GM12872 (cell line): ENCODE data around the gene SOX5.

Experiments used
- TF ChIP-seq, protein P1 (sequence below): IDR thresholded peaks from 3 replicates; pipeline ENCODE4 v1.5.1; 2011; ENCODE audit warnings: low read depth, mild to moderate bottlenecking, low read length, moderate library complexity; ENCODE audit not compliant: insufficient read depth

SOX5 gene

DNA sequence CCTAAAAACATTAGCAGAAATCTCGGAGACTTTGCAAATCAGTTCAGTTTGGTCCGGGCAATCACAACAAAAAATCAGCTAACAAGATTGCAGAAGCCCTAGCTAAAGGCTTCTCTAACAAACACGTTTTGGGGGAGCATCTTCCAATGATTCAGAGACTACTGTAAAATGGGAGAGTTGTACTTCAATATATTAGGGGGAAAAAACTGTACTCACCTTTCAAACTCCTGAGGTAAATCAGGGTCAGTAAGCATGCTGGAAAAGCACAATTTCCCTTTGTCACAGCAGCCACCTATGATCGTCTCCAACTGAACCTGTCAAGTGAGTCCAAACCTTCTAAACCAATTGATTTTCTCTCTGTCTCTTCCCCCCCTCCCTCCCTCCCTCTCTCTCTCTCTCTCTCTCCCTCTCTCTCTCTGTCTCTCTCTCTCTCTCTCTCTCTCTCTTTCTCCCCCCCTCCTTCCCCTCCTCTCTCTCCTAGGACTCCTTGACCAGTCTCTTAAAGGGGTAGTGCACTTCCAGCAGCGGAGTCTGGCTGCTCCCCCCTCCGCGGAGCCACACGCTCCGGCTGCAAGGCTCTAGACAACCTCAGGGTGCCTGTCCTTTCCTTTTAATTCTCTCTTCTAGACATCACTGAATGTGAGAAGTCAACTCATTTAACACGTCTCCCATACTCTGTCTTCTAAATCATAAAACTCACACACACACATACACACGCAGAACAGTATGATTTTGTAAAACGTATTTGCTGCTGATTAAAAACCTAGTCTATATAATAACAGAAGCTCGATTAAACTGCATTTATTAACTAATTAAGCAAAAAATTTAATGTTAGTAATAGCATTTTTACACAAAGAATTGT is at the start of gene SOX5:
Gene SOX5, minus strand, starts transcription at position 323 of the 862 bp plus-strand sequence. Its CDS starts 69 bp downstream, at position 254.
- TF ChIP-seq, protein P1, sequence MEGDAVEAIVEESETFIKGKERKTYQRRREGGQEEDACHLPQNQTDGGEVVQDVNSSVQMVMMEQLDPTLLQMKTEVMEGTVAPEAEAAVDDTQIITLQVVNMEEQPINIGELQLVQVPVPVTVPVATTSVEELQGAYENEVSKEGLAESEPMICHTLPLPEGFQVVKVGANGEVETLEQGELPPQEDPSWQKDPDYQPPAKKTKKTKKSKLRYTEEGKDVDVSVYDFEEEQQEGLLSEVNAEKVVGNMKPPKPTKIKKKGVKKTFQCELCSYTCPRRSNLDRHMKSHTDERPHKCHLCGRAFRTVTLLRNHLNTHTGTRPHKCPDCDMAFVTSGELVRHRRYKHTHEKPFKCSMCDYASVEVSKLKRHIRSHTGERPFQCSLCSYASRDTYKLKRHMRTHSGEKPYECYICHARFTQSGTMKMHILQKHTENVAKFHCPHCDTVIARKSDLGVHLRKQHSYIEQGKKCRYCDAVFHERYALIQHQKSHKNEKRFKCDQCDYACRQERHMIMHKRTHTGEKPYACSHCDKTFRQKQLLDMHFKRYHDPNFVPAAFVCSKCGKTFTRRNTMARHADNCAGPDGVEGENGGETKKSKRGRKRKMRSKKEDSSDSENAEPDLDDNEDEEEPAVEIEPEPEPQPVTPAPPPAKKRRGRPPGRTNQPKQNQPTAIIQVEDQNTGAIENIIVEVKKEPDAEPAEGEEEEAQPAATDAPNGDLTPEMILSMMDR = no peak

DNA sequence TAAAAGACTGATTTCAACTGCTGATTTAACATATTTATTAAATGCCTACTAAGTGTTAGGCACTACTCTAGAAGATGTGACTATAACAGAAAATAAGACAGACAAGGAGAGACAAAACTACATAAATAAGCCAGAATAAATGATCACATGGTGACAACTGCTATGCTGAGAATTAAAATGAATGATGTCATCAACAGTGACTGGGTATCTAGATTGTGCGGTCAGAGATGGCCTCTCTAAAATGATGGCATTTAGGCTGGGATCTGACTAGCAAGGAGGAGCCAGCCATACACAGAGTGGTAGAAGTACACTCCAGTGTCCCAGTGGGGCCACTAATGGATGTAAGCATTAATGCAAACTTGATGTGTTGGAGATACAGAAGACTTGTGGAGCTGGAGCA is 37.6 kb upstream of the SOX5 start:
- TF ChIP-seq, protein P1 = no peak

DNA sequence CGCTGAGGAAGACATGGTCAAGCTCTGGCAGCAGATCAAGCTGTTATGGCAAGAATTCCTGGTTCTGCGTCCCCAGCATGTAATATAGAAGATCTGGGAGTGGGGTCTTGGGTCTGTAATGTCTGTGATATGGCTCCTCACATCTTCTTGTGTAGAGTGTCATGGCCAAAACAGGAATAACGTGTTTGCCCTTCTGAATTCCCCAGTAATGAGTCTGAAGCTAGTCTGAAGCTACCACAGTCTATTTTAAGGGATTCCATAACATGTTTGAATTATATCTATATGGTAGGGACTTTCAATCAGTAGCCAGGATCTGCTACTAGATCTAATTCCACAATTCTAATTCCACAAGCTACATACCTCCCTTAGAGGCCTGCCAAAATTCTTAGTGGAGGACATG is 31.4 kb upstream of the SOX5 start:
- TF ChIP-seq, protein P1 = no peak

DNA sequence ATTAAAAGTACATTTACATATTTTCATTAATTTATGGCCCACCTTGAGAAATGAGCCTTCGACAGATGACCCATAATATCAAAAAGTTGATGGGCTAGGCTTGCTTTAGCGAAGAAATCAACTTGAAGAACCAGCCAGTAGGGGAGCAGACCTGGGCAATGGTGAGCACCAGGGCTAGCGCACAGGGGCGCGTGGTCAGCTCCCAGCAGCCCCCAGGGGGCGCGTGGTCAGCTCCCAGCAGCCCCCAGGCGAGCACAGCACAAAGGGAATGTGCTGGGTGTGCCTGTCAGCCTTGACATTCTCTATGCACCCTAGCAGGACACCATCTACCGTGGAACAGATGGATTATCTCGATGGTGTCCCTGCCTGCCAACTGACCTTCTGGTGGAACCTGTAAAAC is 15.3 kb upstream of the SOX5 start:
- TF ChIP-seq, protein P1 = no peak

DNA sequence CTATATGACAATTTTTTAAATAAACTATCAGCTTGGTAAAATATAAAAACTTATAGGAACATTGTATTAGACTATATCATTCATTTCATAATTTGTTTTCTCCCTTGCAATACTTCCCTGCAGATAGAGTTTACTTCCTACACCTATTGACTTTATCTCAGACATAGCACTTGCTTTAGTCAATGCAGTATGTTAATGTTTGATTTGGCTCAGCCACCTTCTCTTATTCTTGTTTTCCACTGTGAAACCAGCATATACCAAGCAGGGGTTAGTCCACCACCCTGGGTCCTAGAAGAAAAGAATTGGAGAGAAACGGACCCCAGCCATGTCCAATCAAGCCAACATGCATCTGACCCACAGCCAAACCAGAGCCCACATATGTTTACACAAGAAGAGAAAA is 10.4 kb upstream of the SOX5 start:
- TF ChIP-seq, protein P1 = no peak

DNA sequence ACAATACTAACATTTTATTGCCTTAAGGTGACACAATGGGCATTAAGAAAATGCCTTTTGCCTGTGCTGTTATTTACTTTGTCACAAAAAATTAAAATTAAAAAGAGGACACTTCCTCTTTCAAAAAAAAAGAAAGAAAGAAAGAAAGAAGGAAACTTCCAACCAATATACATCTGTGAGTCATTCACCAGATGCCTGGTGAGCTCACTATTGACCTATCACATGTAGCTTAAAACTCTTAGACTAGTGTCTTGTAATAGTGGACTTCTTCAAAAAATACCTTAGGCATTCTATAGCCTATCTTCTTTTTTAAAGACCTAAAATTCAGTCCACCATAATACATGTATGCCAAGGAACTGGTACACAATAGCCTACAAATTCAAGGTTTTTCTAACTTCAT is 4.9 kb upstream of the SOX5 start:
- TF ChIP-seq, protein P1 = no peak

DNA sequence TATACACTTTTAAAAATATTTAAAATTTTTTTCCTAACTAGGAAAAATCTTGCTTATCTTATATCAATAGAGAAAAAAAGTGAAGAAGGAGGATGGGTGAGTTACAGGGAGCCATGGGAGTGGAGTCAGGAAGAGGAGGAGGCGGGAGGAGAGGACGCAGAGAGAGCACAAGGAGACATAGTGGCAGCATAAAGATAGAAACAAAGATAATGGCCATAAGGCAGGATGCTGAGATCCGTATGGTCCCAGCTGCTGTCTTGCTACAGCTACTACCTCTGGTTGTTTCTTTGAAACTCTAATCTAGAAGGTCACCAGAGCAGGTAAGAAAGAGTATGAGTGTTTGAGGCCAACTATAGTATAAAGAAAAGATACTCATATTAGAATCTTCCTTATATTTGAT is 2.6 kb upstream of the SOX5 start:
- TF ChIP-seq, protein P1 = no peak
